HG02981 (cell line): ENCODE results near the gene FMO4.
"Not testable (repeated sequence)": the region's sequence is repeated elsewhere in the genome, so short reads cannot be mapped to it uniquely, and the experiment has no call there.

Experiments used
- ATAC-seq: cut with Tn5 transposase; IDR thresholded peaks from one replicate; pipeline ENCODE4 v1.9.1; 2021; ENCODE audit warnings: mild to moderate bottlenecking, moderate library complexity; ENCODE audit not compliant: unreplicated experiment

The FMO4 gene

GRCh38 chr1:171329251-171329650 is 15.3 kb downstream of the FMO4 start:
- no peak for ATAC-seq

DNA sequence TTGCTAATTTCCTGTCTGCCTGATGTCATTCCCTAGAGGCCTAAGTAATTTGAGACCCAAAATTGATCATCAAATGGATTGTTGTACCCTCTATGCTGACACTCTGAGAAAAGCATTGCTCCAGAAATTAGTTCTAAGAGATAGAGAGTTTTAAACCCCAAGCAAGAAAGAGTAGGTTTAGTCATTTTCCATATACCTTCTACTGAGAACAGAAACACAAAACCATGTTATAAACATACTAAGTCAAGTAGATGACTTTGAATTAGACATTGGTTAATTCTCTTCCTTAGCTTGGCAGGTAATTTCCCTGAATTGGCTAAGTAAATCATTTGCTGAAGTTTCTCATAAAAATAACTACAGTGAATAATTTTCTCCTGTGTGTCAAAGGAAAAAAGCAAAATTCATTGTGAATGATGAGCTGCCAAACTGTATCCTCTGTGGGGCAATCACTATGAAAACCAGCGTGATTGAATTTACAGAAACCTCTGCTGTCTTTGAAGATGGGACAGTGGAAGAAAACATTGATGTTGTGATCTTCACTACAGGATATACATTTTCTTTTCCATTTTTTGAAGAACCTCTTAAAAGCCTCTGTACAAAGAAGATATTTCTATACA is 20.1 kb downstream of the FMO4 start:
- ATAC-seq: no peak

- ATAC-seq: no peak
Measured at GRCh38 chr1:171335964-171336363, 22.0 kb downstream of the FMO4 start.

GRCh38 chr1:171339345-171339744 is 25.4 kb downstream of the FMO4 start:
- not testable (repeated sequence) for ATAC-seq

DNA sequence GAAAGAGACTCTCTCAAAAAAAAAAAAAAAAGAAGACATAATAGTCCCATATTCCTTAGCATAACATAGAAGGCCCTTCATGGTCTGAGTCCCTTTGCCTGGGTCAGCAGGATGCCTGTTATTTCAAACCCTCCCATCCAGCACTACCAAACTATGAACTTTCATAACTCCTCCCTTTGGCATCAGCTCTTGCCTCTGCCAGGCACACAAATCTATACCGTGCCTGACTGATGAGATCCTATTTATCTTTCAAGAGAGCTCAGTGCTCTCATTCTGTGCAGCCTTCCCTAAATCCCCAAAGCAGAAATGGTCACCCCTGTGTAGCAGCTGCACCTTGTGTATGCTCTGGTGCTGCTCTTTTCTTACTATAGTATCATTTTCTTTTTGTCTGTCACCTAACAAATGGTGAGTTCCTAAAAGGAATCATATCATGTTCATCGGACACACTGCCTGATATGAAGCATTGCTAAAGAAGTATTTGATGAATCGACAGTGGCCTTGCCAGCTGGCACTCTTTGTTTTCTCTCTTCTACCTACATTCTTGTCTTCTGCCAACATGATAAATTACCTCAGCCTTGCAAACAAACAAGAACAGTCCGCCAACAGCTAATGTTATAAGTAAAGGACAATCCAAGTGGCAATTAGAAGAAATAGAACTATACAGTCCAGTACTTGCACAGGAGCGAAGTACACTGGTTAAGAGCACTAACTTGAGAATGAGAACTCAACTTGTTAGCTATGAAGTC is 29.9 kb downstream of the FMO4 start:
- no peak for ATAC-seq

DNA sequence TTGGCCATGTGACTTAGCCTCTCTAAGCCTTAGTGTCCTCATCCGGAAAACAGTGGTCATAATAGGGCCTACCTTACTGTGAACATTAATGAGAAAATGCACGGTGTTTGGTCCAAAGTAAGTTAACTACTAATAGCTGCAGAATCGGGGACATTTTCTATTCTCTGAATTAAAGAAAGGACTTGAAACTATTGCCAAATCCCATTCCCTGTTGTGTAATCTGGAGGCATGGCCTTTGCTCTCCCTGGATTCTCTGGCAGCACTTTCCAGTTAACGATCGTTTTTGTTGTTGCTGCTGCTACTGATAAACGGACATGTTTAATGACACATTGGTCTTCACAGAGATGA is 30.5 kb downstream of the FMO4 start:
- ATAC-seq: no peak

GRCh38 chr1:171345536-171345935 is 31.6 kb downstream of the FMO4 start:
- no peak for ATAC-seq

- ATAC-seq: no peak
Measured at GRCh38 chr1:171346881-171347280, 32.9 kb downstream of the FMO4 start.

- ATAC-seq: no peak
Measured at GRCh38 chr1:171350594-171350993, 36.6 kb downstream of the FMO4 start.

- no peak for ATAC-seq
Measured at GRCh38 chr1:171351961-171352360, 38.0 kb downstream of the FMO4 start.

DNA sequence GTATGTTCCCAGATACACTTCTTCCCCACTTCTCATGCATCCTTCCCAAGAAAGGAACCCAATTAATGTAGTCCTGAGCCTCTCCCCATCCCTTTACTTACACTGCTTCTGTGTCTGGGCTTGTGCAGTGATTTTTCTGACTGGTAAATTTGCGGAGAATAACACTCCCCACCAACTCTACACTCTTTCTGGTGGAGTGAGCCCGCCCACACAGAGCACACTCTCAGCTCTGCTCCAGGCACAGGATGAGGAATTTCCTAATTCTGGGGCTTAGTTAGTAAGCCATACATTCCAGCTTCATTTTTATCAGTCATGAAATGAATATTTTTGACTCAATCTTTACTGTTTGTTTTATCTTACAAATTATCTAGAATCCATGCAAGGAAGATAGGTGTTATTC is 38.6 kb downstream of the FMO4 start:
- ATAC-seq: no peak

DNA sequence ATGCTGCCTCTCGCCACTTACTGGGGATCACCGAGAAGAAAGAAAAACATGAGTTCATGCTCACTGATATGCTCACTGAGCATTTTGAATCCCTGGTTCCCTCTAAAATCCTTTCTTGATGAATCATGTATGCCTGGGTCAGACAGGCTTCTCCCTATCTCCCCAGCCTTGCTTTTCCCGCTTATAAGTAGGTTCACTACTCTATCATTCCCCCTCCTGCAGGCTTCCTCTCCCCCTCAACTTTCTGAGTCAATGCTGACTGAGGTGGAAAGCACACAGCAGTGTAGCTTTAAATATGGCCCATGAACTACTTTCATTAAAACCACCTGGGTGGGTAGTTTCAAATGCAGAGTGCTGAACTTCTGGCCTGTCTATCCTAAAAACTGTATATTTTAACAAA is 41.7 kb downstream of the FMO4 start:
- ATAC-seq: no peak

DNA sequence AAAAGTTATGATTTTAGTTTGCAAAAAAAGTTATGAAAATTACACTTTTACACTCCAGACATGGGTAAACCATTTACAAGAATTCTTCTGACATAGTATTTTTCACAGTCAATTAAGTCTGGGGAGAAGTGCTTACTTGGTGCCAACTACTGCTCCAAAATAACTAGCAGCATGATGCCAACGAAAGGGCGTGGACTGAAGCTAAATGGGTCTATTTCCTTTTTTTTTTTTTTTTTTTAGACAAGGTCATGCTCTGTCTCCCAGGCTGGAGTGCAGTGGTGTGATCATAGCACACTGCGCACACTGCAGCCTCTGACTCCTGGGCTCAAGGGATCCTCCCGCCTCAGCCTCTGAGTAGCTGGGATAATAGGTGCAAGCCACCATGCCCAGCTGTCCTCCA is 43.2 kb downstream of the FMO4 start:
- ATAC-seq: no peak

GRCh38 chr1:171359355-171359648 is 45.3 kb downstream of the FMO4 start:
- not testable (repeated sequence) for ATAC-seq

DNA sequence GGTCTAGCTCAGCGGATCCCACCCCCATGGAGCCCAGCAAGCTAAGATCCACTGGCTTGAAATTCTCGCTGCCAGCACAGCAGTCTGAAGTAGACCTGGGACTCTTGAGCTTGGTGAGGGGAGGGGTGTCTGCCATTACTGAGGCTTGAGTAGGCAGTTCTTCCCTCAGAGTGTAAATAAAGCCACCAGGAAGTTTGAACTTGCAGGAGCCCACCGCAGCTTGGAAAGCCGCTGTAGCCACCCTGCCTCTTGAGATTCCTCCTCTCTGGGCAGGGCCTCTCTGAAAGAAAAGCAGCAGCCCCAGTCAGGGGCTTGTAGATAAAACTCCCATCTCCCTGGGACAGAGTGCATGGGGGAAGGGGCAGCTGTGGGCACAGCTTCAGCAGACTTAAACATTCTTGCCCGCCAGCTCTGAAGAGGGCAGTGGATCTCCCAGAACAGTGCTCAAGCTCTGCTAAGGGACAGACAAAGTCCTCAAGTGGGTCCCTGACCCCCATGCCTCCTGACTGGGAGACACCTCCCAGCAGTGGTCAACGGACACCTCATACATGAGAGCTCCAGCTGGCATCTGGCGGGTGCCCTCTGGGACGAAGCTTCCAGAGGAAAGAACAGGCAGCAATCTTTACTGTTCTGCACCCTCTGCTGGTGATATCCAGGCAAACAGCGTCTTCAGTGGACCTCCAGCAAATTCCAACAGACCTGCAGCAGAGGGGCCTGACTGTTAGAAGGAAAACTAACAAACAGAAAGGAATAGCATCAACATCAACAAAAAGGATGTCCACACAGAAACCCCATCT is 45.9 kb downstream of the FMO4 start:
- not testable (repeated sequence) for ATAC-seq

DNA sequence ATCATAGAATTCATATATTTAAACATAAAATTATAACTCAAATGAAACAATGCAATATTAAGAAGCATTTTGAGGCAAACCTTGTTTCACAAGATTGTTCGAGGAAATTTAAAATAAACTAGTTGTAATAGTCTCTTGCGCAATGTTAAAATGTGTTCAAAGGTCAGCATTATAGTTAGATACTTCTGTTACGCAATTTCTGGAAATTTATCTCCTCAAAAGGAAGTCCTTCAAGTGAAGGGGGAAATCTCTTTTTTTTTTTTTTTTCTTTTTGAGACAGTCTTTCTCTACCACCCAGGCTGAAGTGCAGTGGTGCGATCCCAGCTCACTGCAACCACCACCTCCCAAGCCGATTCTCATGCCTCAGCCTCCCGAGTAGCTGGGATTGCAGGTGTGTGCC is 52.1 kb downstream of the FMO4 start:
- no peak for ATAC-seq

GRCh38 chr1:171366816-171367215 is 52.8 kb downstream of the FMO4 start:
- ATAC-seq: no peak

GRCh38 chr1:171367436-171367835 is 53.5 kb downstream of the FMO4 start:
- ATAC-seq: no peak

- ATAC-seq: no peak
Measured at GRCh38 chr1:171372418-171373084, 58.6 kb downstream of the FMO4 start.

GRCh38 chr1:171373357-171374122 is 59.6 kb downstream of the FMO4 start:
- ATAC-seq: not testable (repeated sequence)

DNA sequence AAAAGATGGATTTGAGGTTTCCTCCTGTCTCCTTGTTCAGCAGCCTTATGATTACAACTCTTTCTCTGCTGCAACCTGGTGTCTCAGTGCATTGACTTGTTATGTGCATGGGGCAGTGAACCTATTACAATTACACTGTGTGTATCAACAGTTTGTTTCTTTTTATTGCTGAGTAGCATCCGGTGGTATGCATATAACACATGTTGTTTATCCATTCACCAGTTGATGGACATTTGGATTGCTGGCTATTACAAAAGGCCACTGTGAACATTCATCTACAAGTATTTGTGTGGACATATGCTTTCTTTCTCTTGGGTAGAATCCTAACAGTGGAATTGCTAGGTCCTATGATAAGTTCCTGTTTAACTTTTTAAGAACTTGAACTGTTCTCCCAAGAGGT is 65.9 kb downstream of the FMO4 start:
- ATAC-seq: no peak
